Gastroesophageal sphincter (tissue), 4 donors: ENCODE measurements around the gene GET3. TPM values are rescaled to one million over a fixed set of nuclear protein-coding genes. Genes with fewer than 3 reads are reported as not detected.
"Not testable (repeated sequence)": the region's sequence is repeated elsewhere in the genome, so short reads cannot be mapped to it uniquely, and the experiment has no call there.

Experiments
- ATAC-seq: fragments of 150-250 bp; one replicate; pipeline ENCODE4 v1.9.1; 2016; ENCODE audit warnings: mild to moderate bottlenecking, moderate library complexity
- H3K27ac ChIP-seq, 4 donors: fragments of 200-600 bp; sonication (generic) in 3 of 4; 1 replicate in 3 of 4; 2 replicates in 1 of 4; pipeline ENCODE4 v1.5.1; 2016 to 2019
- H3K27me3 ChIP-seq: fragments of 200-600 bp; sonication (generic); one replicate; pipeline ENCODE4 v1.5.1; 2019
- H3K36me3 ChIP-seq, 2 donors: fragments of 200-600 bp; sonication (generic); one replicate each; pipeline ENCODE4 v1.5.1; 2019; ENCODE audit warnings: control low read depth in 1 of 2
- H3K4me1 ChIP-seq, 3 donors: fragments of 200-600 bp; sonication (generic); 1 replicate in 2 of 3; 2 replicates in 1 of 3; pipeline ENCODE4 v1.5.1; 2016 to 2019; ENCODE audit warnings: control low read depth in 2 of 3
- H3K4me3 ChIP-seq, 2 donors: fragments of 200-600 bp; sonication (generic); one replicate each; pipeline ENCODE4 v1.5.1; 2019; ENCODE audit warnings: mild to moderate bottlenecking in 1 of 2, moderate library complexity in 1 of 2
- H3K9me3 ChIP-seq, 3 donors: fragments of 200-600 bp; sonication (generic); one replicate each; pipeline ENCODE4 v1.5.1; 2017 to 2019; ENCODE audit warnings: control low read depth in 2 of 3
- EP300 ChIP-seq: sonication (generic); formaldehyde crosslinking; IDR thresholded peaks from one replicate; pipeline ENCODE4 v1.6.1; 2017; ENCODE audit warnings: antibody characterized with exemption, mild to moderate bottlenecking
- POLR2A ChIP-seq, 2 donors: fragments of 450-650 bp; IDR thresholded peaks; one replicate each; pipeline ENCODE4 v1.6.1; 2017; ENCODE audit warnings: antibody characterized with exemption in 2 of 2, mild to moderate bottlenecking in 2 of 2, moderate library complexity in 1 of 2
- POLR2AphosphoS5 ChIP-seq: sonication (generic); formaldehyde crosslinking; IDR thresholded peaks from one replicate; pipeline ENCODE4 v1.6.1; 2017; ENCODE audit warnings: antibody characterized with exemption
- WGBS, 2 donors: methylation state at CpG; one replicate each; pipeline ENCODE4 v1.1.5; 2018; ENCODE audit warnings: low coverage in 1 of 2; 5-methylcytosine and 5-hydroxymethylcytosine counted together
- total RNA-seq, 4 donors: library from RNA; depleted of rRNA; stranded (reverse); fragments of >200 nt; gene quantifications; one replicate each; pipeline ENCODE4 v1.1.0, GENCODE V29; 2016
- TF ChIP-seq, protein P1 (sequence below), 4 experiments: fragments of 200-600 bp in 2 of 4; fragments of 450-650 bp in 2 of 4; sonication (generic) in 1 of 4; IDR thresholded peaks; one replicate each; pipeline ENCODE4 v1.5.1; 2017 to 2019; ENCODE audit warnings: antibody characterized with exemption in 4 of 4, mild to moderate bottlenecking in 2 of 4, moderate library complexity in 2 of 4

GET3 gene
- total RNA-seq, 4 donors from 2014 or later: 47.3 to 58.2 (median 55.8) TPM

DNA sequence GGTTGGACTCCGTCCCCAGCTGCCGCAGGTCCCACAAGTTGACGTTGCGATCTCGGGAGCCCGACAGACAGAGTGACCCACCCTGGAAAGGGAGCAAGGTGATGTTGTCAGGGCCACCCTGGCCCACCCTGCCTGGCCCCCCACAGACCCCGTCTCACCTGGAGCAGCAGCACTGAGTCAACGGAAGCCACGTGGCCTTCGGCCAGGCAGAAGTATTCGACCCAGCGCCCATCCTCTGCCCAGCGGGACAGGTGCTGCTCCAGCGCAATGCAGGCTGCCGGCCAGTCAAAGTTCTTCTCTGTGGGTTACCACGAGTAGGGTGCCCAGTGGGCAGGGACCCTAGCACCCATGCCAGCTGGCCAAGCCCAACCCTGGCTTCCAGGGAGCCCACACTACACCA lies 42.7 kb upstream of the GET3 start:
- ATAC-seq: no peak
- WGBS, 2 donors: 100% methylated on average over 1 to 2 of the region's 16 CpGs
- H3K9me3 ChIP-seq: no peaks in the 10 kb centered on the region
- no peaks in the 10 kb centered on the region for H3K27me3 ChIP-seq
- peaks cover 0 to 19% of the 10 kb centered on the region in 2 donors for H3K36me3 ChIP-seq
- no peak overlapping the region for H3K27ac ChIP-seq
- peaks cover 0 to 24% (median 10%) of the 10 kb centered on the region in 3 donors for H3K4me1 ChIP-seq
- TF ChIP-seq EP300 (no peak), POLR2AphosphoS5 (no peak), POLR2A (IDR thresholded peaks at IDR 0.05) (no peak)
- TF ChIP-seq, protein P1, sequence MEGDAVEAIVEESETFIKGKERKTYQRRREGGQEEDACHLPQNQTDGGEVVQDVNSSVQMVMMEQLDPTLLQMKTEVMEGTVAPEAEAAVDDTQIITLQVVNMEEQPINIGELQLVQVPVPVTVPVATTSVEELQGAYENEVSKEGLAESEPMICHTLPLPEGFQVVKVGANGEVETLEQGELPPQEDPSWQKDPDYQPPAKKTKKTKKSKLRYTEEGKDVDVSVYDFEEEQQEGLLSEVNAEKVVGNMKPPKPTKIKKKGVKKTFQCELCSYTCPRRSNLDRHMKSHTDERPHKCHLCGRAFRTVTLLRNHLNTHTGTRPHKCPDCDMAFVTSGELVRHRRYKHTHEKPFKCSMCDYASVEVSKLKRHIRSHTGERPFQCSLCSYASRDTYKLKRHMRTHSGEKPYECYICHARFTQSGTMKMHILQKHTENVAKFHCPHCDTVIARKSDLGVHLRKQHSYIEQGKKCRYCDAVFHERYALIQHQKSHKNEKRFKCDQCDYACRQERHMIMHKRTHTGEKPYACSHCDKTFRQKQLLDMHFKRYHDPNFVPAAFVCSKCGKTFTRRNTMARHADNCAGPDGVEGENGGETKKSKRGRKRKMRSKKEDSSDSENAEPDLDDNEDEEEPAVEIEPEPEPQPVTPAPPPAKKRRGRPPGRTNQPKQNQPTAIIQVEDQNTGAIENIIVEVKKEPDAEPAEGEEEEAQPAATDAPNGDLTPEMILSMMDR (IDR thresholded peaks at IDR 0.05): no peak
- no peak overlapping the region for H3K4me3 ChIP-seq

DNA sequence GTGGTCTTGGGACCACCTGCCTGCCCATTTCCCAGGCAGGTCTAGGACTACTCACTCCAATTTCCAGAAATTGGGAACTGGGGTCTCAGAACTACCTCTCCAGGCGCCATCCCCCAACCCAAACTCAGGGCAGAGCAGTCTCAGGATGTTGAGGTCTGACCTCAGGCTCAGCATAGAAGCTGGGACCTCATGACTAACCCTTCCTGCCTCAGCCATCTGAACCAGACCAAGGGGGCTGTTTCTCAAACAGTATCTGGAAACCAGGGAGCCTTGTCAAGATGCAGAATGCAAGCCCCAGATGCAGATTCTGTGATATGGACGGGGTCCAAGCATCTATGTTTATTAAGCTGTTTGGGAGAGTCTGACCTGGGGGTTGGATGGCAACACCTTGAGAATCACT lies 42.2 kb upstream of the GET3 start:
- peaks cover 0 to 22% of the 10 kb centered on the region in 2 donors for H3K36me3 ChIP-seq
- TF ChIP-seq, protein P1 (IDR thresholded peaks at IDR 0.05): no peak
- TF ChIP-seq EP300 (no peak), POLR2AphosphoS5 (no peak), POLR2A (IDR thresholded peaks at IDR 0.05) (no peak)
- H3K9me3 ChIP-seq: no peaks in the 10 kb centered on the region
- H3K4me3 ChIP-seq: no peak overlapping the region
- ATAC-seq: no peak
- WGBS, 2 donors: 60% methylated on average over 1 of the region's 2 CpGs; no CpG with 5 or more reads in 1 of the 2 donors
- H3K4me1 ChIP-seq: peaks cover 0 to 24% (median 10%) of the 10 kb centered on the region in 3 donors
- H3K27me3 ChIP-seq: no peaks in the 10 kb centered on the region
- no peak overlapping the region for H3K27ac ChIP-seq

DNA sequence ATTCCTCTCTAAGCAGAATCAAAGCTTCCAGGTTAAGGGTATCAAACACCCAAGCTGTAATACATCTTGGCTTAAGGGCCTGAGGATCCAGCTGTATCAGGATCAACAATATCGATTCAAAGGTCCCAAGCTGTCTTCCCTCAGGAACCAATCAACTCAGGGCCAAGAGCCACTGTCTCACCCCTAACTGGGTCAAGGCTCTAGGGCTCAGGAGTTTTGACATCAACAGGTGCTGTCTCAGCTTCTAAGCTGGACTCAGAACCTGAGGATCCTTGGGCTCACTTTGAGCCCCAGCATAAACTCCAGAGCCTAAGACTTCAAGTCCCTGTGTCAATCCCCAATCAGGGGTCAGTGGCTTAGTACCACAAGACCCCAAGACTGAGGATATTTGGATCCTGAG lies 41.8 kb upstream of the GET3 start:
- TF ChIP-seq EP300: no peak
- no peak for TF ChIP-seq POLR2A (IDR thresholded peaks at IDR 0.05)
- WGBS, 2 donors: no CpG with 5 or more reads among the region's 1 CpG
- no peaks in the 10 kb centered on the region for H3K27me3 ChIP-seq
- peaks cover 0 to 26% of the 10 kb centered on the region in 2 donors for H3K36me3 ChIP-seq
- H3K27ac ChIP-seq: no peak overlapping the region
- H3K9me3 ChIP-seq: no peaks in the 10 kb centered on the region
- peak overlapping the region; percentile 67 to 90 for H3K4me3 ChIP-seq
- H3K4me1 ChIP-seq: peaks cover 0 to 24% (median 10%) of the 10 kb centered on the region in 3 donors
- no peak for ATAC-seq

DNA sequence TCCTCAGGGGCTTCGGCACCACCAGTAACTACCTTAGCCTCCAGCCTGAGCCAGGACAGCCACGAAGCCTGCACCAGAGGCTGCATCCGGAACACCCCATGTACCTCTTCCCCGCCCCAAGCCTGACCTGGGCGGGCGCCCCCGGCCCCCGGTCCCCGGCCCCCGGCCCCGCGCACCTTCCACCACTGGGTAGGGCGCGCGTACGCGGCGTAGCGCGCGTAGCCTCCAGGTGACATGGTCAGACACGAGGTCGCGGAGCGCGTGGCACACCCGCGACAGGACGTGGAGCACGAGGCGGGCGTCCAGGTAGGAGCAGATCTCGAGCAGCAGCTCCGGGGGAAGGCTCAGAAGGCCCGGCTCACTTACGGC lies 41.3 kb upstream of the GET3 start:
- peak overlapping the region; percentile 67 to 90 for H3K4me3 ChIP-seq
- no peaks in the 10 kb centered on the region for H3K27me3 ChIP-seq
- TF ChIP-seq, protein P1 (IDR thresholded peaks at IDR 0.05): no peak
- no peak for TF ChIP-seq POLR2A (IDR thresholded peaks at IDR 0.05)
- peaks cover 0 to 24% (median 10%) of the 10 kb centered on the region in 3 donors for H3K4me1 ChIP-seq
- H3K27ac ChIP-seq: peak overlapping the region in 3 of 4 donors; percentile 86 to 93 (median 89)
- WGBS, 2 donors: no CpG with 5 or more reads among the region's 36 CpGs
- H3K9me3 ChIP-seq: no peaks in the 10 kb centered on the region
- peaks cover 0 to 30% of the 10 kb centered on the region in 2 donors for H3K36me3 ChIP-seq
- ATAC-seq: peak; percentile 2

DNA sequence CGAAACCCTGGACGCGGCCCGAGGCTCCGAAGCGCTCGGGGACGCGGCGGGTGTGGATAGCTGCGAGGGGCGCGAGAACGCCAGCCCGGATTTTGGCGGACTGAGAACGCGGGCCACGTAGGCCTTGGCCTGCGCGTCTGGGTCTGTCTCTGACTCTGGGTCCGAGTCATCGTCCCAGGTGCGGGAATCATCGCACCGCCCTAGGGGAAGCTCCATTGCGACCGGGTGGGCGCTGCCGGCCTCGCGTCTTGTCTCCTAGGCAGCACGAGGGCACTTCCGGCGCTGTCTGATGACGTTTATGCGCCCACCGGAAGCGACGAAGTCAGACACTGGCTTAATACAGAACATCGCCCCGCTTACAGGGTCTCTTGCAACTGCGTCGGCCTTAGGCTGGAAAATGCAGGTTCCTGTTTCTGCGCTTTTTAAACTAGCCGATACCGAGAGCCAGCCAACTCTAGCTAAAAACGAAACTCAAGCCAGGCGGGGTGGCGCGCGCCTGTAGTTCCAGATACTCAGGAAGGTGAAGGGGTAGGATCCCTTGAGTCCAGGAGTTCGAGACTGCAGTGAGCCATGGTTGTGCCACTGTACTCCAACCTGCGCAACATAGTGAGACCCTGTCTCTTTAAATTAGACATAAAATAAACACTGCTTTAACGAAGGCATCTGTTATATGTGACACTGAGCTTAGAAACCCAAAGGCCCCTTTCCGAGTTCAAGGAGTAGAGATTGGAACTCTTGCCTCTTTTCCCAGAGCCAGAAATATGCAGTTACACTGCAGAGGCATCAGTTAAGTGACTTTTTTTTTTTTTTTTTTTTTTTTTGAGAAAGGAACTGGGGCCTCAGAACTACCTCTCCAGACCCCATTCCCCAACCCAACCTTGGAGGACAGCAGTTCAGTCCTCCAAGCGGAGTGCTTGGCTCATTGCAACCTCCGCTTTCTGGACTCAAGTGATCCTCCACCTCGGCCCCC lies 40.6 kb upstream of the GET3 start, which contains the start of gene FBXW9:
FBXW9 (minus strand) TSS at position 266 of the 970 bp plus-strand sequence; CDS start at position 216, 50 bp downstream.
- peak; percentile 91 for ATAC-seq
- TF ChIP-seq EP300: no peak
- TF ChIP-seq, protein P1 (IDR thresholded peaks at IDR 0.05): peak in 1 of 4 experiments; percentile 22
- TF ChIP-seq POLR2AphosphoS5: peak; percentile 94
- peak; percentile 51 to 61 for TF ChIP-seq POLR2A (IDR thresholded peaks at IDR 0.05)
- 5 to 62% methylated on average over 5 to 8 of the region's 59 CpGs for WGBS, 2 donors
- Histone ChIP-seq H3K4me1 (peaks cover 0 to 24% (median 10%) of the 10 kb centered on the region in 3 donors), H3K36me3 (peaks cover 0 to 37% of the 10 kb centered on the region in 2 donors), H3K27me3 (no peaks in the 10 kb centered on the region), H3K9me3 (no peaks in the 10 kb centered on the region), H3K27ac (peak within 1 kb of the TSS; percentile 75 to 93 (median 88)), H3K4me3 (peak within 1 kb of the TSS; percentile 67 to 90)

DNA sequence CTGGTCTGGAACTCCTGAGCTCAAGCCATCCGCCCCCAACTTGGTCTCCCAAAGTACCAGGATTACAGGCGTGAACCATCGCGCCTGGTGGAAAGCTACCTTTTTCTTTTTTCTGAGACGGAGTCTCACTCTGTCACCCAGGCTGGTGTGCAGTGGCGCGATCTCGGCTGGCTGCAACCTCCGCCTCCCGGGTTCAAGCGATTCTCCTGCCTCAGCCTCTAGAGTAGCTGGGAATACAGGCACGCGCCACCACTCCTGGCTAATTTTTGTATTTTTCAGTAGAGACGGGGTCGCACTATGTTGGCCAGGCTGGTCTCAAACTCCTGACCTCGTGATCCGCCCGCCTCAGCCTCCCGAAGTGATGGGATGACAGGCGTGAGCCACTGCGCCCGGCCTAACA lies 39.9 kb upstream of the GET3 start:
- not testable (repeated sequence) for H3K4me3 ChIP-seq, H3K9me3 ChIP-seq, H3K27me3 ChIP-seq, ATAC-seq
- H3K4me1 ChIP-seq: peaks cover 0 to 24% (median 10%) of the 10 kb centered on the region in 3 donors
- WGBS, 2 donors: 81 to 100% methylated on average over 1 to 4 of the region's 22 CpGs
- H3K36me3 ChIP-seq: peaks cover 0 to 45% of the 10 kb centered on the region in 2 donors
- peak overlapping the region in 2 of 4 donors; percentile 89 to 93 for H3K27ac ChIP-seq
